Measurements from ENCODE around the gene ADRA1B.

DNA sequence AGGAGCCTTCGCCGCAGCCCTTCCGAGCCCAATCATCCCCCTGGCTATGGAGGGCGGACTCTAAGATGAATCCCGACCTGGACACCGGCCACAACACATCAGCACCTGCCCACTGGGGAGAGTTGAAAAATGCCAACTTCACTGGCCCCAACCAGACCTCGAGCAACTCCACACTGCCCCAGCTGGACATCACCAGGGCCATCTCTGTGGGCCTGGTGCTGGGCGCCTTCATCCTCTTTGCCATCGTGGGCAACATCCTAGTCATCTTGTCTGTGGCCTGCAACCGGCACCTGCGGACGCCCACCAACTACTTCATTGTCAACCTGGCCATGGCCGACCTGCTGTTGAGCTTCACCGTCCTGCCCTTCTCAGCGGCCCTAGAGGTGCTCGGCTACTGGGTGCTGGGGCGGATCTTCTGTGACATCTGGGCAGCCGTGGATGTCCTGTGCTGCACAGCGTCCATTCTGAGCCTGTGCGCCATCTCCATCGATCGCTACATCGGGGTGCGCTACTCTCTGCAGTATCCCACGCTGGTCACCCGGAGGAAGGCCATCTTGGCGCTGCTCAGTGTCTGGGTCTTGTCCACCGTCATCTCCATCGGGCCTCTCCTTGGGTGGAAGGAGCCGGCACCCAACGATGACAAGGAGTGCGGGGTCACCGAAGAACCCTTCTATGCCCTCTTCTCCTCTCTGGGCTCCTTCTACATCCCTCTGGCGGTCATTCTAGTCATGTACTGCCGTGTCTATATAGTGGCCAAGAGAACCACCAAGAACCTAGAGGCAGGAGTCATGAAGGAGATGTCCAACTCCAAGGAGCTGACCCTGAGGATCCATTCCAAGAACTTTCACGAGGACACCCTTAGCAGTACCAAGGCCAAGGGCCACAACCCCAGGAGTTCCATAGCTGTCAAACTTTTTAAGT is 819 bp downstream of the ADRA1B start:
- TF ChIP-seq RAD21 (IDR thresholded peaks at IDR 0.05; ENCODE audit: low read depth): no peak
- TF ChIP-seq EGR1 (IDR thresholded peaks at IDR 0.05): no peak
- TF ChIP-seq CEBPB (IDR thresholded peaks at IDR 0.05): no peak
- no peak for TF ChIP-seq EP300 (IDR thresholded peaks at IDR 0.05; ENCODE audit: borderline replicate concordance)
- TF ChIP-seq, protein P1, sequence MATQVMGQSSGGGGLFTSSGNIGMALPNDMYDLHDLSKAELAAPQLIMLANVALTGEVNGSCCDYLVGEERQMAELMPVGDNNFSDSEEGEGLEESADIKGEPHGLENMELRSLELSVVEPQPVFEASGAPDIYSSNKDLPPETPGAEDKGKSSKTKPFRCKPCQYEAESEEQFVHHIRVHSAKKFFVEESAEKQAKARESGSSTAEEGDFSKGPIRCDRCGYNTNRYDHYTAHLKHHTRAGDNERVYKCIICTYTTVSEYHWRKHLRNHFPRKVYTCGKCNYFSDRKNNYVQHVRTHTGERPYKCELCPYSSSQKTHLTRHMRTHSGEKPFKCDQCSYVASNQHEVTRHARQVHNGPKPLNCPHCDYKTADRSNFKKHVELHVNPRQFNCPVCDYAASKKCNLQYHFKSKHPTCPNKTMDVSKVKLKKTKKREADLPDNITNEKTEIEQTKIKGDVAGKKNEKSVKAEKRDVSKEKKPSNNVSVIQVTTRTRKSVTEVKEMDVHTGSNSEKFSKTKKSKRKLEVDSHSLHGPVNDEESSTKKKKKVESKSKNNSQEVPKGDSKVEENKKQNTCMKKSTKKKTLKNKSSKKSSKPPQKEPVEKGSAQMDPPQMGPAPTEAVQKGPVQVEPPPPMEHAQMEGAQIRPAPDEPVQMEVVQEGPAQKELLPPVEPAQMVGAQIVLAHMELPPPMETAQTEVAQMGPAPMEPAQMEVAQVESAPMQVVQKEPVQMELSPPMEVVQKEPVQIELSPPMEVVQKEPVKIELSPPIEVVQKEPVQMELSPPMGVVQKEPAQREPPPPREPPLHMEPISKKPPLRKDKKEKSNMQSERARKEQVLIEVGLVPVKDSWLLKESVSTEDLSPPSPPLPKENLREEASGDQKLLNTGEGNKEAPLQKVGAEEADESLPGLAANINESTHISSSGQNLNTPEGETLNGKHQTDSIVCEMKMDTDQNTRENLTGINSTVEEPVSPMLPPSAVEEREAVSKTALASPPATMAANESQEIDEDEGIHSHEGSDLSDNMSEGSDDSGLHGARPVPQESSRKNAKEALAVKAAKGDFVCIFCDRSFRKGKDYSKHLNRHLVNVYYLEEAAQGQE (IDR thresholded peaks at IDR 0.05; ENCODE audit: low read depth): no peak
- TF ChIP-seq FOXM1 (IDR thresholded peaks at IDR 0.05; ENCODE audit: borderline replicate concordance, low read depth): no peak
- TF ChIP-seq, protein P2, sequence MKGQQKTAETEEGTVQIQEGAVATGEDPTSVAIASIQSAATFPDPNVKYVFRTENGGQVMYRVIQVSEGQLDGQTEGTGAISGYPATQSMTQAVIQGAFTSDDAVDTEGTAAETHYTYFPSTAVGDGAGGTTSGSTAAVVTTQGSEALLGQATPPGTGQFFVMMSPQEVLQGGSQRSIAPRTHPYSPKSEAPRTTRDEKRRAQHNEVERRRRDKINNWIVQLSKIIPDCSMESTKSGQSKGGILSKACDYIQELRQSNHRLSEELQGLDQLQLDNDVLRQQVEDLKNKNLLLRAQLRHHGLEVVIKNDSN (IDR thresholded peaks at IDR 0.05): no peak
- TF ChIP-seq, protein P3, sequence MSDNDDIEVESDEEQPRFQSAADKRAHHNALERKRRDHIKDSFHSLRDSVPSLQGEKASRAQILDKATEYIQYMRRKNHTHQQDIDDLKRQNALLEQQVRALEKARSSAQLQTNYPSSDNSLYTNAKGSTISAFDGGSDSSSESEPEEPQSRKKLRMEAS (IDR thresholded peaks at IDR 0.05): no peak
- TF ChIP-seq CREB1 (IDR thresholded peaks at IDR 0.05; ENCODE audit: low read depth): no peak
- TF ChIP-seq TAF1 (IDR thresholded peaks at IDR 0.05; ENCODE audit: low read depth): no peak
